ENCODE measurements around the gene TRPC4AP.

Gene TRPC4AP

GRCh38 chr20:35014537-35014936 lies 78.1 kb downstream of the TRPC4AP start:
- peak overlapping the region in 1 of 2 donors; percentile 17 for H3K27ac ChIP-seq
- no peak overlapping the region for H3K4me3 ChIP-seq
- no peak for TF ChIP-seq CTCF (IDR thresholded peaks at IDR 0.05)
- DNase-seq (ENCODE audit: low spot score) = no peak

- no peak for TF ChIP-seq CTCF (IDR thresholded peaks at IDR 0.05)
- Histone ChIP-seq H3K4me3 (no peak overlapping the region), H3K27ac (no peak overlapping the region)
- no peak for DNase-seq (ENCODE audit: low spot score)
These were observed 78.9 kb downstream of the TRPC4AP start for GRCh38 chr20:35013421-35014411.

GRCh38 chr20:35012227-35013069 lies 80.2 kb downstream of the TRPC4AP start:
- H3K27ac ChIP-seq = peak overlapping the region in 1 of 2 donors; percentile 43

GRCh38 chr20:35011589-35012226 lies 80.9 kb downstream of the TRPC4AP start:
- no peak overlapping the region for H3K4me3 ChIP-seq
- no peak for DNase-seq (ENCODE audit: low spot score)
- no peak for TF ChIP-seq CTCF (IDR thresholded peaks at IDR 0.05)
- H3K27ac ChIP-seq = peak overlapping the region in 1 of 2 donors; percentile 43

More at GRCh38 chr20:35012227-35013069, 80.2 kb downstream of the TRPC4AP start:
- no peak overlapping the region for H3K4me3 ChIP-seq
- DNase-seq (ENCODE audit: low spot score) = no peak
- TF ChIP-seq CTCF (IDR thresholded peaks at IDR 0.05) = no peak

- H3K4me3 ChIP-seq = no peak overlapping the region
- peak overlapping the region in 1 of 2 donors; percentile 22 for H3K27ac ChIP-seq
- no peak for DNase-seq (ENCODE audit: low spot score)
- no peak for TF ChIP-seq CTCF (IDR thresholded peaks at IDR 0.05)
These were observed 82.0 kb downstream of the TRPC4AP start for GRCh38 chr20:35010405-35011192.
